GM10847 (cell line): ENCODE measurements around the gene CFAP61.

Experiments used
- POLR2A ChIP-seq: IDR thresholded peaks from 2 replicates; pipeline ENCODE4 v1.6.1; 2011; ENCODE audit not compliant: insufficient read length; ENCODE audit errors: extremely low read depth

CFAP61 gene

GRCh38 chr20:20216941-20217340, 164.6 kb downstream of the CFAP61 start:
- TF ChIP-seq POLR2A, result no peak

GRCh38 chr20:20217621-20218020, 165.3 kb downstream of the CFAP61 start:
- TF ChIP-seq POLR2A, result no peak

- TF ChIP-seq POLR2A, result no peak
Measured at GRCh38 chr20:20219016-20219415, 166.7 kb downstream of the CFAP61 start.

GRCh38 chr20:20220134-20220533, 167.8 kb downstream of the CFAP61 start:
- TF ChIP-seq POLR2A, result no peak

- TF ChIP-seq POLR2A, result no peak
Measured at GRCh38 chr20:20223981-20224380, 171.6 kb downstream of the CFAP61 start.

GRCh38 chr20:20224806-20225205, 172.5 kb downstream of the CFAP61 start:
- TF ChIP-seq POLR2A, result no peak

GRCh38 chr20:20225325-20226043, 173.2 kb downstream of the CFAP61 start:
- no peak for TF ChIP-seq POLR2A

GRCh38 chr20:20226554-20226953, 174.2 kb downstream of the CFAP61 start:
- TF ChIP-seq POLR2A, result no peak

- TF ChIP-seq POLR2A, result no peak
Measured at GRCh38 chr20:20227013-20227571, 174.8 kb downstream of the CFAP61 start.

GRCh38 chr20:20228351-20228750, 176.0 kb downstream of the CFAP61 start:
- TF ChIP-seq POLR2A, result no peak

- no peak for TF ChIP-seq POLR2A
Measured at GRCh38 chr20:20229595-20229994, 177.3 kb downstream of the CFAP61 start.

- no peak for TF ChIP-seq POLR2A
Measured at GRCh38 chr20:20230741-20231140, 178.4 kb downstream of the CFAP61 start.

GRCh38 chr20:20231528-20232298, 179.4 kb downstream of the CFAP61 start:
- no peak for TF ChIP-seq POLR2A

GRCh38 chr20:20233041-20233514, 180.7 kb downstream of the CFAP61 start:
- TF ChIP-seq POLR2A, result no peak

- no peak for TF ChIP-seq POLR2A
Measured at GRCh38 chr20:20235681-20236080, 183.3 kb downstream of the CFAP61 start.
